22Rv1 (cell line): ENCODE measurements around the gene DSTN.

Experiments
- CTCF ChIP-seq: fragments of 450-650 bp; IDR thresholded peaks from 2 replicates; pipeline ENCODE4 v1.5.1; 2017; ENCODE audit warnings: mild to moderate bottlenecking
- ZFX ChIP-seq: fragments of 450-650 bp; IDR thresholded peaks from 2 replicates; pipeline ENCODE4 v1.6.1; 2017; ENCODE audit warnings: antibody characterized with exemption, borderline replicate concordance

GRCh38 chr20:17641520-17641964, 71.7 kb downstream of the DSTN start:
- no peak for TF ChIP-seq CTCF
- TF ChIP-seq ZFX = no peak
